GM18907 (cell line): ENCODE data around the gene CAPN1.
"Not testable (repeated sequence)": the region's sequence is repeated elsewhere in the genome, so short reads cannot be mapped to it uniquely, and the experiment has no call there.

Experiments used
- ATAC-seq: cut with Tn5 transposase; IDR thresholded peaks from one replicate; pipeline ENCODE4 v1.9.1; 2021; ENCODE audit warnings: mild to moderate bottlenecking, moderate library complexity; ENCODE audit not compliant: unreplicated experiment

The CAPN1 gene

DNA sequence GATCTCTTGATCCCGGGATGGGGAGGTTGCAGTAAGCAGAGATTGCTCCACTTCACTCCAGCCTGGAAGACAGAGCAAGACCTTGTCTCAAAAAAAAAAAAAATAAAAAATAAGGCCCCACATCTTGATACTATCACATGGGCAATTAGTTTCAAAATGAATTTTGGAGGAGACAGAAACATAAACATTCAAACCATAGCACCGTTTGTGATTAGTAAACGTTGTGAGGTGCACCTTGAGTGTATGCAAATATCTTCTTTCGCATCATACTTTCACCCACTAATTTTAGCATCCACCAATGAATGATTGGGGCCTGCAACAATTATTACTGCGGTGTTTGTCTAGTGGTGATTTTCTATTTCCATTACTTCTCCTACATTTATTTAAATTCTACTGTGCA lies 22.7 kb upstream of the CAPN1 start:
- peak; percentile 49 for ATAC-seq

DNA sequence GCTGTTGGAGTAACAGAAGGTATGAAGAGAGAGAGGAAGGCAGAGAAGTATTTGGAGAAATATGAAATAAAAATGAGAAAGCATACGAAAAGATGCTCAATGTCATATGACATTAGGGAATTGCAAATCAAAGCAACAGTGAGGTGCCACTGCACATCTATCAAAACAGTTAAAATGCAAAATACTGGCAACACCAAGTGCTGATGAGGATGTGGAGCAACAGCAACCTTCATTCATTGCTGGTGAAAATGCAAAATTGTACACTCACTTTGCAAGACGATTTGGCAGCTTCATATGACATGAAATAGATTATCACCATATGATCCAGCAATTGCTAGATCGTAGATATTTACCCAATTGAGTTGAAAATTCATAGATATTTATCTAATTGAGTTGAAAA lies 21.1 kb upstream of the CAPN1 start:
- no peak for ATAC-seq

DNA sequence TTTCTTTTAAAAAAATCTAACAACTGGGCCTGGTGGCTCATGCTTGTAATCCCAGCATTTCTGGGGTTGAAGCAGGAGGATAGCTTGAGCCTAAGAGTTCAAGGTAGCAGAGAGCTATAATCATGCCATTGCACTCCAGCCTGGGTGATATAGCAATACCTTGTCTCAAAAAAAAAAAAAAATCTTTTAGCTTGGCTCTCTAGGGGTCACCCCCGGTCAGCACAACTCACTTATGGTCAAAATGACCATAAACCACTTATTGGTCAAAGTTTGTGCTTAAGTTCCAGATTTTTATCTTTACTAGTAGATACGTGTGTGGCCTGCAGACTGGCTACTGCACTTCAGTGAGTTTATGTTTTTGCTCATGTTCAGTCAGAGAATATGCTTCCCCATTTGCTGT lies 18.0 kb upstream of the CAPN1 start:
- no peak for ATAC-seq

DNA sequence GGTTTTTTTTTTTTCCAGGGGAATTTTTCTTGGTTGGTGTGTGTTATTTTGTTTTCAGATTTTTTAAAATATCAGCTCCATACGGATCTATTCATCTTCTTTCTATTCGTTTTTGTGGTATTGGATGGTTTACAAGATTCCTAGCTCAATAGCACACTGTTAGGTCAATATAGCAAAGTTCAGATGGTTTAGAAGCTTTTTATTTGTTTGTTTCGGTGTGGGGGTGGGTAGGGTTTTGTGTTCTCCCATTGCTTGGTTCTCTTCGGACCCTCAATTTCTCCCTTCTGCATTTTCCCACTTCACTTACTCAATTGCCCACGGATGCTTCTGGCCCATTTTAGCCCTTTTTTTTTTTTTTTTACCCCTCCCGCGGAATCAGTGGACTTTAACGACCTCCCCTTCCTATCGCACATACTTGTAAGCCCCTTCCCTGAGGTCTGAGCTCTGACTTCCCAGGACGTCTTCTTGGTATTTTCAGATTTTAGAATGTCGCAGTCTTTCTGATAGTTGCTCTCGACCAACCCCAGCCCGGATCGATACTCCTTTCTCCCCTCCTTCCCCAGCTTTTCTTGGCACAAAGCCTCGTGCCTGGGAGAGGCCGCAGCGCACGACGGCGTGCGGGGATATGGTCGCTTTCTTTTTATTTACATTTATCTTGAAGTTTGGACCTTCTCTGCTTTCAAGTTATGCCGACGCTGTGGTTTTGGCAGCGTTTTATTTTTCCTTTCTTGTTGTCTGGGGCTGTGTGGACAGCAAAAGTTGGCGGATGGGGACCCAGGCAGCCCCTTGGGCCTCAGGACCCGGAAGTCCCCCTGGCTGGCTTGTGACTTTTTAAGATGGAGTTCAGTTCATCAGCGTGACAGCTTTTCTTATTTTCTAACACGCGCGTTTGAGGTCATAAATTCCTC lies 16.1 kb upstream of the CAPN1 start:
- ATAC-seq, result no peak

DNA sequence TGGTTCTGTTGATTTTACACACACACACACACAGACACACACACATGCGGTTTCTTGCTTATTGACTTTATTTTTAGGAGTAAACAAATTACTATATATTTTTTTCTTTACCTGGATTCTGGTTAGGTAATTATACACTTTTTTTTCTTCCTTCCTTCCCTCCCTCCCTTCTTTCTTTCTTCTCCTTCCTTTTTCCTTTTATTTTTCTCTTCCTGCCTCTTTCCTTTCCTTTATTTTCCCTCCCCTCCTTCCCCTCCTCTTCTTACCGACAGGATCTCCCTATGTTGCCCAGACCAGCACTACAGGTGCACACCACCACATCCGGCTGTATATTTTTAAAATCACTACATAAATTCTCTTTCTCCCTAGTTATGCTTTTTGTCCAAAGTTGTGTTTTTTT lies 14.8 kb upstream of the CAPN1 start:
- no peak for ATAC-seq

DNA sequence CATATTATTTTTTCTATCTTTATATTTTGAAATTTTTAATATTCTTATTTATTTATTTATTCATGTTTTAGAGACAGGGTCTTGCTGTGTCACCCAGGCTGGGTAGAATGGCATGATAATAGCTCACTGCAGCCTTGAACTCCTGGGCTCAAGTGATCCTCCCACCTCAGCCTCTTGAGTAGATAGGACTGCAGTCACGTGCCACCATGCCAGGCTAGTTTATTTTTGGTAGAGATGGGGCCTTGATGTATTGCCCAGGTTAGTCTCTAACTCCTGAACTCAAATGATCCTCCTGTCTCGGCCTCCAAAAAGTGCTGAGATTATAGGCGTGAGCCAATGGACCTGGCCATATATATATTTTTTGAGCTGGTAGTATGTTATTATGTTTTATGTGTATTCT lies 14.1 kb upstream of the CAPN1 start:
- ATAC-seq, result no peak

DNA sequence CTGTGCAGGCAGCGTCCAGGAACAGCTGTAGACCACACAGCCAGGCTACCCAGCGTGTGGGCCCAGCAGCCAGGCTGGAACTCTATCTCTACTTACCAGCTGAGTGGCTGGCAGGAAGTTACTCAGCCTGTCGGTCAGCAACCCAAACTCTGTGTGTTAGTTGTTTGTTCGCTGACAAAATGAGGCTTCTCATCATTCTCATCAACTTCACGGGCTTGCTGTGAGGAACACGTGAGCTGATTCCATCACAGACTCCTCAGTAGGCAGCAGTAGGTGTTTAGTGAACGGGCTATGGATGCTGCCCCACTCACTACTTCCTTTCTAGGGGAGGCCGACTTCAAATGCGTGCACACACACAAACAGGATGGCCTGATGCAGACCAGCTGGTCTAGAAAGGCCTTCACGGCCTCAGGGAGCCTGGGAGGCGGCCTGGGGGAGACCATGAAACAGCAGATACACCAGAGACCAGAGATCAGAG lies 12.5 kb upstream of the CAPN1 start:
- no peak for ATAC-seq

DNA sequence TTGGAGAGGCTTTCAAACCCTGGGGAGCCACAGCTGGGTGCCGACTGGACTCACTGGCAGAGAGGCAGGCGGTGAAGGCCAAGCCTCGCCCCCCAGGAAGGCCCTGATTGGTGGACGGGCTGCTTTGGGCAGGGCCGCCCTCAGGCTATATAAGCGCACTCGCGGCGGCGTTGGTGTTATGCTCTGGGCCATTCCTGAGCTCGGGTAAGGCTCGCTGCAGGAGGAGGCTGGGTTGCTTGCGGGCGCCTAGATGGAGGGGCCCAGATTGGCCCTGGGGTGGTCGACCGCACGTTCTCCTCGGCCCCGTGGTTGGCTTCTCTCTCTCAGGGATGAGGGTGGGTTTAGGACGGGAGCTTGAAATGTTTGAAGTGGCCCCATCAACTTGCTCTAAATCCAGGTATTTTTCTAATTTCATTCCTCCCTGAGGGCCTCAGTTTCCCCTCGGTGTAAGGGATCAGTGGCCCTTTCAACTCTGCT lies 11.6 kb upstream of the CAPN1 start, which contains the start of gene SPDYC:
Gene SPDYC (plus strand): TSS at position 176 of the 477 bp plus-strand sequence. CDS start 1,125 bp downstream, outside the sequence.
- no peak for ATAC-seq

DNA sequence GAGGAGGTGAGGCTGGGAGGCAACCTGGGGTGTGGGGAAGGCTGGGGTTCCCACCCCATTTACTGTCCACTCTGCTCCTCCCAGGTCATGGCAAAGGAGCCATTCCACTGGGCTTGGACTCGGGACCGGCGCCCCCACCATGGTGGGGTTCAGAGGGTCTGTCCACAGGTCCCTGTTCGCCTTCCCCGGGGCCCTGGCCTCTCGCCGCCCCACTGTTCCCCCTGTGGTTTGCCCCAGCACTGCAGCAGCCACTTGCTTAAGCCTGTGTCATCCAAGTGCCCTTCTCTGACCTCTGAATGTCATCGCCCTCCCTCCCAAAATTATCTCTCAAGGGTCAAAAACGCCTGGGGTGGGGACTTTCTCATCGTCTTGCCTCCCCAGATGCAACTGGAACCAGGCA lies 9.1 kb upstream of the CAPN1 start:
- ATAC-seq, result no peak

DNA sequence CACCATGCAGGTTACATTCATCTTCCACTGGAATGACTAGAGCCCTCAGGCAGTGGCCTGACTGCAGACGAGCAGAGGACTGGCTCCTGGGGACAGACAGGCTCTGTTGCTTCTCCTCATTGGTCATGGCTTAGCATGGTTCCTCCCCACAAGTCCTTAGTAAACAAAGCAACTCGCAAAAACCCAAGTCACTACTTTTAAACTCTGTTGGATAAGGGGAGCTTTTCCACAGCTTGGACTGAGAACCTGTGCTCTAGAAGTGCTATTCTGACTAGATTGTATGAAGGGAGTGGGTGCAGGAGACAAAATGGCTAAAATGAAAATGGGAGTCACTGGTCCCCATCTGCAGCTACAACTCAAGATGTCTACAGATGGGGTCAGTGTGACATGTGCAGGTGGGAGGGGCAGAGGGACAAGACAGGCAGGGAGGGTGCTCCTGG lies 7.1 kb upstream of the CAPN1 start:
- not testable (repeated sequence) for ATAC-seq

DNA sequence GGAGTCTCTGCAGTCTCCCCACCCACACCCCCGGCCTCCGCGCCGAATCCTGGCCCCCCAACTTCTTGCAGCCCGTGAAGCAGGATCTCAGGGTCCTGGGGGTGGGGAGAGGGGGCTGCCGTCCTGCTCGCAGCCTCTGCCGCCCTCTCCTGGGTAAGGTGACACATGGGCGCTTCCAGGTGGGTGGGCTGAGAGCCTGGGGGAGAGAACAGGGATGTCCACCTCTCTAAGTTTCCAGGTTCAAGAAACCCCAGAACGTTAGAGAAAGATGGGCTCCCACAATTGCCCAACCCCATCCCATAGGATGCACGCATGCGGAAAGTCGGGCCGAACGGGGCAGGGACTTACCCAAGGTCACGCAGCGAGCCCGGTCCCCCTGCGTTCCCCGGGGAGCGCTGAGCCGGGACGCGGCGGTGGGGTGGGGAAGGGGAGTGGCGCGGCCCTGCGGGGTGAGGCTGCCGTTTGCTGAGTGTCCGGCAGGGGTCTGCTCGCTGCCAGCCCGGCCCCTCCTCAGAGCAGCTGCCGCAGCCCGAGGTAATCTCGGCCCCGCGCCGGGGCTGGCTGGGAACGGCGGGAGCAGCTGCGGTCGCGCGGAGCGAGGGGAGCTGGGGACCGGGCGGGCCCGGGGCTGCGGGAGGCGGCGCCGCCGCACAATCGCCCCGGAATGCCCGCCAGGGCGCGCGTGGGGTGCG lies 705 bp upstream of the CAPN1 start:
- peak; percentile 57 for ATAC-seq

DNA sequence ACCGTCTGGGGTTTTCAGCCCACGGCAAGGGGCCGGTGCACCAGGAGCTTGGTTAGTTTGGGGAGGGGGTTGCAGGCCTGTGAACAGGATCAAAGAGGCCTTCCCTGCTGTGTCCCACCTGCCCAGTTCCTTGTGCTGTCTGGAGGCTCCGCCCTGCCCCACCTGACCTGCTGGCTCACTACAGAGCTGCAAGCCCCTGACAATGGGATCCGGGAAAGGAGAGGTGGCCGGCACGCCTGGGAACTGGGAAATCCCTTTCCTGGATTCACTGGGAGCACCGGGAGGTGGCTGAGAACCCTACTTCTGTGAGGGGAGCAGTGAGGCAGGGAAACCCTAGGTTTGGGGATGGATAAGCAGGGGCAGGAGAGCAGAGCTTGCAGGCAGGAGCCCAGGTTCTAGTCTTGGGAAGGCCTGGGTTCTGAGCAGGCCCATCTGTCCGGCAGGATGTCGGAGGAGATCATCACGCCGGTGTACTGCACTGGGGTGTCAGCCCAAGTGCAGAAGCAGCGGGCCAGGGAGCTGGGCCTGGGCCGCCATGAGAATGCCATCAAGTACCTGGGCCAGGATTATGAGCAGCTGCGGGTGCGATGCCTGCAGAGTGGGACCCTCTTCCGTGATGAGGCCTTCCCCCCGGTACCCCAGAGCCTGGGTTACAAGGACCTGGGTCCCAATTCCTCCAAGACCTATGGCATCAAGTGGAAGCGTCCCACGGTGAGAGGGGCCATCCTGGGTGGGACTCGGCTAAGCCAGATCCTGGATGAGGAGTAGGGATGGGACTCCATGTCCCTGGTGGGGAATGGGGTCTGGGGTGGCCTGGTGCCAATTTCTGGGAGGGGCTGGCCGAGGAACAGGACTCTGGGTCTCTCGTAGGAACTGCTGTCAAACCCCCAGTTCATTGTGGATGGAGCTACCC lies 786 bp downstream of the CAPN1 start:
- ATAC-seq, result no peak

DNA sequence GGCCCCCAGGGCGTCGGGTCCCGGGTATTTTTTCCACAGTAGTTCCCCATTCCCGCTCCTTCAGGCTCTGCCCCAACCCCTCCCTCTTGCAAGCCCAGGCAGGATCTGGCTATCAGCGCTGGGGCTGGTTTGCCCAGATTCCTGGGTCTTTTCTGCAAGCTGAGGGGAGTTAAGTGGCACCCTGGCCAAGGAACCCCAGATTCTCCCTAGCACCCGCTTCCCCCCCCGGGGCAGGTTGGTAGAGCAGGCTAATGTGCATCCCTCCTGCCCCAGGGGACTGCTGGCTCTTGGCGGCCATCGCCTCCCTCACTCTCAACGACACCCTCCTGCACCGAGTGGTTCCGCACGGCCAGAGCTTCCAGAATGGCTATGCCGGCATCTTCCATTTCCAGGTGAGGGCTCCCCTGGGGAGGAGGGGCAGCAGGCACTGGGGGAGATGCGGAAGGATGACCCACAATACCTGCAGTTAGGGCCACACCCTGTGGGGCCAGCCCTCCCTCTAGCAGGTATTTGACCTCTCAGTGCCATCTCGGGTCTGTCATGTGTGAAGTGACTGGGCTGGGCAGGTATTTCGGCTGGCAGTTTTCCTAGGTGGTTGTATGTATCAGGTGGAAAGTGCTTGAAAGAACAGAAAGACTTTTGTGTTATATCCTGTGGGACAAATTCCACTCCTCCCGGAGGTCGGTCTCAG lies 1.6 kb downstream of the CAPN1 start:
- no peak for ATAC-seq

DNA sequence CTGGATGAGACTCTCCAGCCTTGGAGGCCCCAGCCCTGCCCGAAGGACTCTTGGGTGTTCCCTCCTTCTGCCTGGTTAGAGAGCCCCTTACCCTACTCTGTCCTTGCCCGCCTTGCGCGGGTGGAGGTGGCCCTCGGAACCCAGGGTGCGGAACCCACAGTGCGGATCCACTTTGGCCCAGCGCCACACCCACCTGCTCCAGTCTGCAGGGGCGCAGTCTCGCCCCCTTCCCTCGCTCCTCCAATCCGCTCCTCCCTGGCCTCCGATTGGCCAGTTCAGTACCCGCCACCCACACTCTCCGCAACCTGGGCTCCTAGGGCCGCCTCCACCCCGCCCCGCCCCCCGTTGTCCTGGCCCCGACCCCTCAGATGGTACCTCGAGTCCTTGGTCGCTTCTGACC lies 2.4 kb downstream of the CAPN1 start:
- no peak for ATAC-seq

DNA sequence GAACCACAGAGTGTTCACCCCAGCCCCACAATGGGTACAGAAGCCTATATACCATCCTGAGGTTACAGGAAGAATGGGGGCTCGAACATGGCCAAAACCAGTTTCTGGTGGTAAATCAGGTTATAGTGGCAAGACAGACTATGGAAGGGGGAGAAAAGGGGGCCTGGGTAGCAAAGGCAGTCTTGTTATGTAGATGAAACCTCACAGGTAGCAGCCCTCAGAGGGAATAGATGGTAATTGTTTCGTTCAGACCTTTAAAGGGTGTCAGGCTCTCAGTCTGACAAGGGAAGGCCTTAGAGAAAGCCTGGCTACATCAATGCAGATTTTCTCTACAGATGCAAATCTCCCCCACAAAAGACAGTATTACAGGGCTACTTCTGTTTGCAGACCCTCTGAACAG lies 3.4 kb downstream of the CAPN1 start:
- no peak for ATAC-seq

DNA sequence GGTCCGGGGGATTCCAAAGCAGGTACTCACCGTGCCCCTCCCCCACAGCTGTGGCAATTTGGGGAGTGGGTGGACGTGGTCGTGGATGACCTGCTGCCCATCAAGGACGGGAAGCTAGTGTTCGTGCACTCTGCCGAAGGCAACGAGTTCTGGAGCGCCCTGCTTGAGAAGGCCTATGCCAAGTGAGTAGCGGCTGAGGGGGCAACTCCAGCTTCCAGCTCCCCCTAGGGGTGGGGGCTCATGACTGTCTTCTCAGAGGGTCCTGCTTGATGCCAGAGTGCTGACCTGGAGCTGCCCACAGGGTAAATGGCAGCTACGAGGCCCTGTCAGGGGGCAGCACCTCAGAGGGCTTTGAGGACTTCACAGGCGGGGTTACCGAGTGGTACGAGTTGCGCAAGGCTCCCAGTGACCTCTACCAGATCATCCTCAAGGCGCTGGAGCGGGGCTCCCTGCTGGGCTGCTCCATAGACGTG lies 4.2 kb downstream of the CAPN1 start:
- ATAC-seq, result no peak

DNA sequence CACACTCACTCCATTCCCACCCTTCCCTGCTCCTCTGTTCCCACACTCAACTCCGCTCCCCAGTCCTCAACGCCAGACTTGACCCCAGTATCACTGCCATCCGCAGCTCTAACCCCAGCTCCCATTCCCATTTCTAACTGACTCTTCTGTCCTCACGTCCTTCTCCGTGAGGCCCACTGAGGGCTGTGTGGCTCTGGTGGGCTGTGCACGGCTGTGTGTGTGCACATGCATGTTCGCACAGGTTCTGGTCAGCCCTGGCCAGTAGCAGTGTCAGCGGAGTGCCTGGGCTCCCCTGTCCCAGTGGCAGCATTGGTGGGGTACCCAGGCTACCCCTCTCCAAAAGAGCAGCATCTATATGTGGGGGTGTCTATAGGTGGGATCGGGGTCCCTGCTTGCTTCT lies 5.0 kb downstream of the CAPN1 start:
- no peak for ATAC-seq

DNA sequence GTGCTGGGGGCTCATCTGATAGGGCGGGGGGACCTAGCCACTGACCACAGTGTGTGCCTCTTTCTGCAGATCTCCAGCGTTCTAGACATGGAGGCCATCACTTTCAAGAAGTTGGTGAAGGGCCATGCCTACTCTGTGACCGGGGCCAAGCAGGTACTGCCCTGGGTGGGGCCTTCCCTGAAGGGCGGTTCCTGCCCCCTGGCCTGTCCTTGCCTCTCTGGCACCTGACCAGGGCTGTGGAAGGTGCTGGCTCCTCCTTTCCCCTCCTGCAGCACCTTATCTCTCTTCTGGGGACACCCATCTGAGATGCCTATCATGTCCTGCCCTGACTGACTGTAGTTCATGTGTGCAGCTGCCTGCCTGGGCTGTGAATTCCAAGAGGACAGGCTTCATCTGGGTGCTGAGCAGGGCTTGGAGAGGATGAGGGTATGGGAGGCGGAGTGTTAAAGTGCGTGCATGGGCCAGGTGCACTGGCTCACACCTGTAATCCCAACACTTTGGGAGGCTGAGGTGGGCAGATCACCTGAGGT lies 5.5 kb downstream of the CAPN1 start:
- no peak for ATAC-seq

DNA sequence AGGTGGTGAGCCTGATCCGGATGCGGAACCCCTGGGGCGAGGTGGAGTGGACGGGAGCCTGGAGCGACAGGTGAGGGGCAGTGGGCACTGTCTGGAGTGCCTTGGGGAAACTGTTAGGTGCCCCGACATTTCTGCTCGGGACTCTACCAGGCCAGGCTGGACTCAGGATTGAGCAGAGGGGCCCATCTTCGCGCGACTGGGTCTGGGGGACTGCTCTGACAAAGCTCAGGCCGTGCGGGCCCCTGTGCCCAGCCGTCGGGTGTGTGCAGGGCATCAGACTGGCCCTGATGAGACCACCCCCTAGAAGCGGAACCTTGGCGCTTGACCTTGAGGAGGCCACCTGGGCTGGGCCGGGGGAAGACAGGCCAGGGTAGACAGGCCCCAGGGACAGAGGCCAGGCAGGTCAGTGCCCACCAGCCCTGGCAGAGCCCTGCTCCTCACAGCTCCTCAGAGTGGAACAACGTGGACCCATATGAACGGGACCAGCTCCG lies 6.3 kb downstream of the CAPN1 start:
- ATAC-seq, result no peak

DNA sequence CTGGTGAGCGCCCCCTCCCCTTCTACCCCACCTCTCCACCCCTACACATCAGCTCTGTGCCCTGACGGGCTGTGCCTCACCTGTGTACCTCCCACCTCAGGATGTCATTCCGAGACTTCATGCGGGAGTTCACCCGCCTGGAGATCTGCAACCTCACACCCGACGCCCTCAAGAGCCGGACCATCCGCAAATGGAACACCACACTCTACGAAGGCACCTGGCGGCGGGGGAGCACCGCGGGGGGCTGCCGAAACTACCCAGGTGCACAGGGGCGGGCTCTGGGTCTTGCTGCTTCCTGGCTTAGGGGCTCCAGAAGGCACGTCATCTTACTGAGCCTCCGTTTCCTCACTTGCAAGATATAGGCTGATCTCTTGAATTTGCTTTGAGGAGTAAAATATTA lies 6.8 kb downstream of the CAPN1 start:
- no peak for ATAC-seq
